SK-N-SH (cell line): ENCODE measurements around the gene VPS35. TPM values are rescaled to one million over a fixed set of nuclear protein-coding genes. Genes with fewer than 3 reads are reported as not detected.

Experiments used
- CTCF ChIA-PET: fragments of 300-600, 350-600 bp; formaldehyde crosslinking; extraction: SDS; loops from one replicate; lab custom pipeline; 2021; lab: Yijun Ruan, JAX
- POLR2A ChIA-PET: fragments of 350-600 bp; sonication (Branson Sonifier 250); formaldehyde crosslinking; extraction: SDS; loops from one replicate; lab custom pipeline; 2020; ENCODE audit warnings: antibody characterized with exemption, inconsistent platforms; lab: Yijun Ruan, JAX
- DNase-seq: peaks from one replicate; pipeline ENCODE4 v3.0.0; 2012
- H2AFZ ChIP-seq: fragments of 200-600 bp; sonication (generic); 2 replicates; pipeline ENCODE4 v1.8.1; 2016; ENCODE audit warnings: antibody characterized with exemption, mild to moderate bottlenecking, low read depth
- H3F3A ChIP-seq: fragments of 200-600 bp; sonication (generic); replicated peaks from 2 replicates; pipeline ENCODE3; 2016; ENCODE audit warnings: antibody characterized with exemption, mild to moderate bottlenecking; ENCODE audit not compliant: insufficient read depth
- H3K27ac ChIP-seq, 2 experiments: fragments of 200-500 bp in 1 of 2; fragments of 200-600 bp in 1 of 2; sonication (Bioruptor generic) in 1 of 2; sonication (generic), shearing (Covaris generic) in 1 of 2; 2 replicates each; pipeline versions ENCODE4 v1.5.1 to v1.6.1; 2014 to 2016; ENCODE audit warnings: low read depth in 2 of 2, inconsistent platforms in 1 of 2, low read length in 1 of 2, mild to moderate bottlenecking in 1 of 2, mixed read lengths in 1 of 2
- H3K27me3 ChIP-seq: fragments of 200-600 bp; sonication (generic), shearing (Covaris generic); 2 replicates; pipeline ENCODE4 v1.6.1; 2016; ENCODE audit warnings: mixed run types; ENCODE audit not compliant: insufficient read depth
- H3K36me3 ChIP-seq, 2 experiments: fragments of 200-500 bp in 1 of 2; fragments of 200-600 bp in 1 of 2; sonication (Bioruptor generic) in 1 of 2; sonication (generic) in 1 of 2; replicated peaks in 1 of 2; 2 replicates each; pipeline versions ENCODE3 to v1.5.1; 2014 to 2016; ENCODE audit warnings: low read length in 1 of 2, mild to moderate bottlenecking in 1 of 2; ENCODE audit not compliant: insufficient read depth in 2 of 2, control insufficient read depth in 1 of 2
- H3K4me1 ChIP-seq, 2 experiments: fragments of 200-500 bp in 1 of 2; fragments of 200-600 bp in 1 of 2; sonication (Bioruptor generic) in 1 of 2; sonication (generic), shearing (Covaris generic) in 1 of 2; 2 replicates each; pipeline versions ENCODE4 v1.5.1 to v1.6.1; 2014 to 2016; ENCODE audit warnings: low read depth in 1 of 2, low read length in 1 of 2, mixed run types in 1 of 2; ENCODE audit not compliant: insufficient read depth in 2 of 2, control insufficient read depth in 1 of 2
- H3K4me2 ChIP-seq: fragments of 200-600 bp; sonication (generic), shearing (Covaris generic); 2 replicates; pipeline ENCODE4 v1.6.1; 2017; ENCODE audit warnings: mixed run types
- H3K4me3 ChIP-seq, 2 experiments: fragments of 200-500 bp in 1 of 2; fragments of 200-600 bp in 1 of 2; sonication (Bioruptor generic) in 1 of 2; sonication (generic), shearing (Covaris generic) in 1 of 2; 2 replicates each; pipeline versions ENCODE4 v1.5.1 to v1.8.1; 2014 to 2016; ENCODE audit warnings: low read depth in 2 of 2, inconsistent platforms in 1 of 2, low read length in 1 of 2, mild to moderate bottlenecking in 1 of 2, mixed read lengths in 1 of 2, moderate library complexity in 1 of 2
- H3K79me2 ChIP-seq: fragments of 200-600 bp; sonication (generic); 2 replicates; pipeline ENCODE4 v1.8.1; 2017; ENCODE audit warnings: mild to moderate bottlenecking; ENCODE audit not compliant: insufficient read depth
- H3K9ac ChIP-seq: fragments of 200-600 bp; sonication (generic); 2 replicates; pipeline ENCODE4 v1.6.1; 2017; ENCODE audit warnings: mixed run types
- H3K9me2 ChIP-seq: fragments of 200-600 bp; sonication (generic); 2 replicates; pipeline ENCODE4 v1.6.1; 2017; ENCODE audit warnings: mixed run types
- H3K9me3 ChIP-seq: fragments of 200-600 bp; sonication (generic); 2 replicates; pipeline ENCODE4 v1.6.1; 2017; ENCODE audit warnings: mixed run types, mild to moderate bottlenecking, moderate library complexity
- H4K20me1 ChIP-seq: fragments of 200-600 bp; sonication (generic); 2 replicates; pipeline ENCODE4 v1.6.1; 2017; ENCODE audit warnings: mild to moderate bottlenecking, mixed run types; ENCODE audit not compliant: insufficient read depth
- CHD2 ChIP-seq: fragments of 150-350 bp; IDR thresholded peaks from 2 replicates; pipeline ENCODE4 v1.6.1; 2018; ENCODE audit warnings: low read length; ENCODE audit not compliant: partially characterized antibody
- ELF1 ChIP-seq: IDR thresholded peaks from 2 replicates; pipeline ENCODE4 v1.4.0; 2012
- EP300 ChIP-seq, 2 experiments: IDR thresholded peaks; 2 replicates each; pipeline versions ENCODE4 v1.4.0 to v1.6.1; 2012; ENCODE audit warnings: borderline replicate concordance in 1 of 2, low read depth in 1 of 2, low read length in 1 of 2
- FOXJ3 ChIP-seq: sonication (generic); formaldehyde crosslinking; IDR thresholded peaks from 2 replicates; pipeline ENCODE4 v1.5.1; 2020; ENCODE audit warnings: mild to moderate bottlenecking, missing genetic modification reagents
- FOXM1 ChIP-seq: IDR thresholded peaks from 2 replicates; pipeline ENCODE4 v1.4.0; 2012; ENCODE audit warnings: low read depth, mild to moderate bottlenecking
- GABPA ChIP-seq: IDR thresholded peaks from 2 replicates; pipeline ENCODE4 v1.4.0; 2012; ENCODE audit warnings: low read depth, mild to moderate bottlenecking
- GATA2 ChIP-seq: sonication (generic); formaldehyde crosslinking; IDR thresholded peaks from 2 replicates; pipeline ENCODE4 v1.5.0; 2020; ENCODE audit warnings: mild to moderate bottlenecking, missing genetic modification reagents
- JUND ChIP-seq: IDR thresholded peaks from 2 replicates; pipeline ENCODE4 v1.4.0; 2012
- MEF2A ChIP-seq: IDR thresholded peaks from 2 replicates; pipeline ENCODE4 v1.4.0; 2012; ENCODE audit warnings: low read depth, borderline replicate concordance
- MXI1 ChIP-seq: IDR thresholded peaks from 2 replicates; pipeline ENCODE4 v1.6.1; 2012; ENCODE audit warnings: mild to moderate bottlenecking, low read depth, low read length, improper control_type of control experiment
- NRF1 ChIP-seq: IDR thresholded peaks from 2 replicates; pipeline ENCODE4 v1.6.1; 2012; ENCODE audit warnings: low read depth, mild to moderate bottlenecking, low read length
- RAD21 ChIP-seq: IDR thresholded peaks from 2 replicates; pipeline ENCODE4 v1.6.1; 2012; ENCODE audit warnings: mild to moderate bottlenecking, low read length
- RCOR1 ChIP-seq: fragments of 150-350 bp; IDR thresholded peaks from 2 replicates; pipeline ENCODE4 v1.6.1; 2017; ENCODE audit warnings: antibody characterized with exemption, low read length
- SIN3A ChIP-seq: IDR thresholded peaks from 2 replicates; pipeline ENCODE4 v1.6.1; 2012; ENCODE audit warnings: low read depth, mild to moderate bottlenecking, low read length, moderate library complexity, borderline replicate concordance
- SMC3 ChIP-seq: IDR thresholded peaks from 2 replicates; pipeline ENCODE4 v1.6.1; 2012; ENCODE audit warnings: low read depth, low read length, improper control_type of control experiment
- TAF1 ChIP-seq: IDR thresholded peaks from 2 replicates; pipeline ENCODE4 v1.6.1; 2012; ENCODE audit warnings: low read depth, mild to moderate bottlenecking, low read length, moderate library complexity, borderline replicate concordance
- TEAD4 ChIP-seq: IDR thresholded peaks from 2 replicates; pipeline ENCODE4 v1.4.0; 2012; ENCODE audit warnings: mild to moderate bottlenecking, borderline replicate concordance; ENCODE audit not compliant: insufficient read depth
- WGBS: methylation state at CpG from one replicate; pipeline ENCODE4 v1.1.6; 2017; ENCODE audit warnings: low lambda C conversion rate; 5-methylcytosine and 5-hydroxymethylcytosine counted together
- polyA plus RNA-seq, 3 experiments: library from polyadenylated mRNA; depleted of rRNA; stranded (reverse); fragments of >200 nt; gene quantifications; 2 replicates each; pipeline ENCODE4 v1.2.3, GENCODE V29; 2012
- TF ChIP-seq, protein P1 (sequence below): fragments of 150-350 bp; IDR thresholded peaks from 2 replicates; pipeline ENCODE4 v1.6.1; 2017; ENCODE audit warnings: antibody characterized with exemption, low read length, low read depth, borderline replicate concordance
- TF ChIP-seq, protein P2 (sequence below): fragments of 150-350 bp; IDR thresholded peaks from 2 replicates; pipeline ENCODE4 v1.6.1; 2016; ENCODE audit warnings: mild to moderate bottlenecking, low read depth, low read length
- TF ChIP-seq, protein P3 (sequence below): IDR thresholded peaks from 2 replicates; pipeline ENCODE4 v1.4.0; 2012; ENCODE audit warnings: low read depth, borderline replicate concordance
- TF ChIP-seq, protein P4 (sequence below): IDR thresholded peaks from 2 replicates; pipeline ENCODE4; 2012
- TF ChIP-seq, protein P5 (sequence below): IDR thresholded peaks from 2 replicates; pipeline ENCODE4 v1.4.0; 2012; ENCODE audit warnings: low read depth, borderline replicate concordance

VPS35 gene
- polyA plus RNA-seq, 1 of the 3 experiments (the other 2 are of a cell fraction): 17.5 TPM

DNA sequence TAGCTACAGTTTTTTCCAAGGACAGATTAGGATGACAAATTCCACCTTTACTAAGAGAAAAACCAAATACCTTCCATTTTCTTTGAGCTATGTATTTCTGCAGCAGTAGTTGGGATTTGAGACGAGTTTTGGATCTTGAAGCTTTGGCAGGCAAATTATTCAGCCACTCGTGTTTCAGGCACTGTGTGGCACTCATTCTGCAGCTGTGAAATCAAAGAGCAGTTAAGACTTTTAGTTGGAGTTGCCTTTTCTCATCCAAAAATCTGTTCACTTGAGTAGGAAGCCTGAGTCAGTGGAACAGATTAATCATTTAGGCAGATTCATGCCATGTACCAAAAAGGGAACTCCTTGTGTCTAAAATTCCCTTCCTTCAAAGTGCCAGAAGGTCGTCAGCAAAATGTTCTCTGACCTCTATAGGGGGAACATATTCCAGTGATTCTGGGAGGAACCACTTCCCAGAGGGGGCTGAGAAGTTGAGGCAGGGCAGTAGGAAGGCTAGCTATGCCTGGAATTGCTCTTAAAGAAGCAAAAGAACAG lies 20.6 kb upstream of the VPS35 start:
- no peak overlapping the region for H3K4me3 ChIP-seq
- H3F3A ChIP-seq: no peaks in the 10 kb centered on the region
- no peak overlapping the region for H3K9ac ChIP-seq
- H3K27ac ChIP-seq: no peak overlapping the region
- peaks cover 0 to 3% of the 10 kb centered on the region in 2 experiments; a peak in 1 of 4 replicates for H3K4me1 ChIP-seq
- ChIA-PET POLR2A (interaction anchor here (0.6 to 0.7 kb wide), 2 partner anchors 29 to 145 kb away, joined by 5 to 6 read pairs; no protein-coding TSS in a partner anchor), CTCF (interaction anchor here (1.0 to 1.3 kb wide), 3 partner anchors 8 to 36 kb away, joined by 3 to 5 read pairs (median 3); no protein-coding TSS in a partner anchor)
- TF ChIP-seq, protein P1, sequence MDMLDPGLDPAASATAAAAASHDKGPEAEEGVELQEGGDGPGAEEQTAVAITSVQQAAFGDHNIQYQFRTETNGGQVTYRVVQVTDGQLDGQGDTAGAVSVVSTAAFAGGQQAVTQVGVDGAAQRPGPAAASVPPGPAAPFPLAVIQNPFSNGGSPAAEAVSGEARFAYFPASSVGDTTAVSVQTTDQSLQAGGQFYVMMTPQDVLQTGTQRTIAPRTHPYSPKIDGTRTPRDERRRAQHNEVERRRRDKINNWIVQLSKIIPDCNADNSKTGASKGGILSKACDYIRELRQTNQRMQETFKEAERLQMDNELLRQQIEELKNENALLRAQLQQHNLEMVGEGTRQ: no peak
- no peak for TF ChIP-seq MEF2A
- no peak for TF ChIP-seq TEAD4
- TF ChIP-seq RCOR1: no peak
- TF ChIP-seq RAD21: no peak
- no peak for TF ChIP-seq SIN3A
- TF ChIP-seq FOXM1: no peak
- TF ChIP-seq JUND: no peak
- TF ChIP-seq, protein P2, sequence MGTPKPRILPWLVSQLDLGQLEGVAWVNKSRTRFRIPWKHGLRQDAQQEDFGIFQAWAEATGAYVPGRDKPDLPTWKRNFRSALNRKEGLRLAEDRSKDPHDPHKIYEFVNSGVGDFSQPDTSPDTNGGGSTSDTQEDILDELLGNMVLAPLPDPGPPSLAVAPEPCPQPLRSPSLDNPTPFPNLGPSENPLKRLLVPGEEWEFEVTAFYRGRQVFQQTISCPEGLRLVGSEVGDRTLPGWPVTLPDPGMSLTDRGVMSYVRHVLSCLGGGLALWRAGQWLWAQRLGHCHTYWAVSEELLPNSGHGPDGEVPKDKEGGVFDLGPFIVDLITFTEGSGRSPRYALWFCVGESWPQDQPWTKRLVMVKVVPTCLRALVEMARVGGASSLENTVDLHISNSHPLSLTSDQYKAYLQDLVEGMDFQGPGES: no peak
- TF ChIP-seq EP300 (IDR thresholded peaks at IDR 0.05; ENCODE audit: borderline replicate concordance in 1 of 2, low read depth in 1 of 2, low read length in 1 of 2): no peak
- no peaks in the 10 kb centered on the region for H4K20me1 ChIP-seq
- 35% methylated on average over 3 of the region's 3 CpGs for WGBS
- H3K9me2 ChIP-seq: no peaks in the 10 kb centered on the region
- H3K79me2 ChIP-seq: no peaks in the 10 kb centered on the region
- no peaks in the 10 kb centered on the region for H3K36me3 ChIP-seq
- no peaks in the 10 kb centered on the region for H3K9me3 ChIP-seq
- DNase-seq: no peak
- no peak overlapping the region for H2AFZ ChIP-seq
- H3K27me3 ChIP-seq: no peaks in the 10 kb centered on the region
- no peak overlapping the region for H3K4me2 ChIP-seq

DNA sequence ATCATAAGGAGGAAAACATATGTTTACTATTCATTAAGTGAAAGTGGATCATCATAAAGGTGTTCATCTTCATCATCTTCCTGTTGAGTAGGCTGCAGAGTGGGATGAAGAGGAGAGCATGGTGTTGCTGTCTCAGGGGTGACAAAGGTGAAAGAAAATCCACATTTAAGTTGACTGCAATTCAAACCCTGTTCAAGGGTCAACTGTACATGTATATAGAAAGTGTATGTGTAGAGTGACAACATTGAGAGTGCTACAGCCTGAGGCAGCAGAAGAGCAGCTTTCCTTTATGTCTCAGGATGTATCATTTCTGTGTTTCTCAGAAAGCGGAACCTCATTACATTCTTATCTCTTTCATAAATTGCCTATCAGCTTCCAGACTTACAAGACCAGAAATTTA lies 17.7 kb upstream of the VPS35 start:
- Histone ChIP-seq H4K20me1 (no peaks in the 10 kb centered on the region), H3F3A (no peaks in the 10 kb centered on the region), H3K36me3 (no peaks in the 10 kb centered on the region), H3K79me2 (no peaks in the 10 kb centered on the region), H2AFZ (no peak overlapping the region), H3K4me1 (peaks cover 0 to 3% of the 10 kb centered on the region in 2 experiments; a peak in 1 of 4 replicates), H3K27ac (no peak overlapping the region), H3K4me2 (no peak overlapping the region), H3K9ac (no peak overlapping the region), H3K9me2 (no peaks in the 10 kb centered on the region), H3K27me3 (no peaks in the 10 kb centered on the region), H3K9me3 (no peaks in the 10 kb centered on the region), H3K4me3 (no peak overlapping the region)
- ChIA-PET POLR2A (no interaction called here), CTCF (interaction anchor here (1.6 kb wide), 1 partner anchor 17 kb away, joined by 5 read pairs; the partner anchor contains the start of gene ORC6)
- no peak for DNase-seq
- 6% methylated on average over 1 of the region's 1 CpG for WGBS
- TF ChIP-seq SMC3 (no peak), GATA2 (no peak), TAF1 (no peak), ELF1 (no peak), CHD2 (no peak), NRF1 (no peak), GABPA (no peak), MXI1 (no peak), FOXJ3 (CRISPR knock-in tag) (no peak), JUND (no peak), SIN3A (no peak)
- TF ChIP-seq, protein P3, sequence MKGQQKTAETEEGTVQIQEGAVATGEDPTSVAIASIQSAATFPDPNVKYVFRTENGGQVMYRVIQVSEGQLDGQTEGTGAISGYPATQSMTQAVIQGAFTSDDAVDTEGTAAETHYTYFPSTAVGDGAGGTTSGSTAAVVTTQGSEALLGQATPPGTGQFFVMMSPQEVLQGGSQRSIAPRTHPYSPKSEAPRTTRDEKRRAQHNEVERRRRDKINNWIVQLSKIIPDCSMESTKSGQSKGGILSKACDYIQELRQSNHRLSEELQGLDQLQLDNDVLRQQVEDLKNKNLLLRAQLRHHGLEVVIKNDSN: no peak
- TF ChIP-seq, protein P4, sequence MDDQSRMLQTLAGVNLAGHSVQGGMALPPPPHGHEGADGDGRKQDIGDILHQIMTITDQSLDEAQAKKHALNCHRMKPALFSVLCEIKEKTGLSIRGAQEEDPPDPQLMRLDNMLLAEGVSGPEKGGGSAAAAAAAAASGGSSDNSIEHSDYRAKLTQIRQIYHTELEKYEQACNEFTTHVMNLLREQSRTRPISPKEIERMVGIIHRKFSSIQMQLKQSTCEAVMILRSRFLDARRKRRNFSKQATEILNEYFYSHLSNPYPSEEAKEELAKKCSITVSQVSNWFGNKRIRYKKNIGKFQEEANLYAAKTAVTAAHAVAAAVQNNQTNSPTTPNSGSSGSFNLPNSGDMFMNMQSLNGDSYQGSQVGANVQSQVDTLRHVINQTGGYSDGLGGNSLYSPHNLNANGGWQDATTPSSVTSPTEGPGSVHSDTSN: no peak
- TF ChIP-seq, protein P5, sequence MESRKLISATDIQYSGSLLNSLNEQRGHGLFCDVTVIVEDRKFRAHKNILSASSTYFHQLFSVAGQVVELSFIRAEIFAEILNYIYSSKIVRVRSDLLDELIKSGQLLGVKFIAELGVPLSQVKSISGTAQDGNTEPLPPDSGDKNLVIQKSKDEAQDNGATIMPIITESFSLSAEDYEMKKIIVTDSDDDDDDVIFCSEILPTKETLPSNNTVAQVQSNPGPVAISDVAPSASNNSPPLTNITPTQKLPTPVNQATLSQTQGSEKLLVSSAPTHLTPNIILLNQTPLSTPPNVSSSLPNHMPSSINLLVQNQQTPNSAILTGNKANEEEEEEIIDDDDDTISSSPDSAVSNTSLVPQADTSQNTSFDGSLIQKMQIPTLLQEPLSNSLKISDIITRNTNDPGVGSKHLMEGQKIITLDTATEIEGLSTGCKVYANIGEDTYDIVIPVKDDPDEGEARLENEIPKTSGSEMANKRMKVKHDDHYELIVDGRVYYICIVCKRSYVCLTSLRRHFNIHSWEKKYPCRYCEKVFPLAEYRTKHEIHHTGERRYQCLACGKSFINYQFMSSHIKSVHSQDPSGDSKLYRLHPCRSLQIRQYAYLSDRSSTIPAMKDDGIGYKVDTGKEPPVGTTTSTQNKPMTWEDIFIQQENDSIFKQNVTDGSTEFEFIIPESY: no peak
